Sigmoid colon (tissue), 7 donors: Measurements from ENCODE around the gene KIDINS220. TPM values are rescaled to one million over a fixed set of nuclear protein-coding genes. Genes with fewer than 3 reads are reported as not detected.

Experiments used
- DNase-seq: peaks from one replicate; pipeline ENCODE4 v3.0.0-alpha.2; 2019
- H3K27ac ChIP-seq, 4 donors: fragments of 200-600 bp; sonication (generic); one replicate each; pipeline ENCODE4 v1.5.1; 2016 to 2019; ENCODE audit warnings: mild to moderate bottlenecking in 1 of 4
- H3K27me3 ChIP-seq, 3 donors: fragments of 200-600 bp; sonication (generic); one replicate each; pipeline ENCODE4 v1.5.1; 2019; ENCODE audit warnings: mild to moderate bottlenecking in 1 of 3
- H3K36me3 ChIP-seq, 4 donors: fragments of 200-600 bp; sonication (generic); one replicate each; pipeline ENCODE4 v1.5.1; 2016 to 2019
- H3K4me1 ChIP-seq, 4 donors: fragments of 200-600 bp; sonication (generic); one replicate each; pipeline ENCODE4 v1.5.1; 2017 to 2019
- H3K4me3 ChIP-seq, 4 donors: fragments of 200-600 bp; sonication (generic); one replicate each; pipeline ENCODE4 v1.5.1; 2017 to 2019; ENCODE audit warnings: mild to moderate bottlenecking in 2 of 4, moderate library complexity in 1 of 4
- H3K9me3 ChIP-seq, 4 donors: fragments of 200-600 bp in 3 of 4; sonication (generic) in 3 of 4; one replicate each; pipeline versions ENCODE4 v1.5.1 to v1.6.1; 2013 to 2019
- EP300 ChIP-seq, 4 donors: sonication (generic); formaldehyde crosslinking; IDR thresholded peaks; one replicate each; pipeline ENCODE4 v1.6.1; 2017; ENCODE audit warnings: antibody characterized with exemption in 4 of 4
- POLR2A ChIP-seq, 2 donors: fragments of 450-650 bp; IDR thresholded peaks; one replicate each; pipeline ENCODE4 v1.6.1; 2016; ENCODE audit warnings: antibody characterized with exemption in 2 of 2, mild to moderate bottlenecking in 2 of 2, moderate library complexity in 2 of 2
- POLR2AphosphoS5 ChIP-seq, 4 donors: sonication (generic); formaldehyde crosslinking; IDR thresholded peaks; one replicate each; pipeline ENCODE4 v1.6.1; 2017; ENCODE audit warnings: antibody characterized with exemption in 4 of 4
- WGBS, 2 donors: extraction: QIAGEN DNeasy Blood & Tissue Kit; methylation state at CpG; one replicate each; pipeline ENCODE4 v1.1.7; 2013; 5-methylcytosine and 5-hydroxymethylcytosine counted together
- intact Hi-C: fragments of 100-400 bp; cut with DNase I; formaldehyde crosslinking; loops from one replicate; pipeline ENCODE4 v1.15.1; 2023
- polyA plus RNA-seq, 3 donors: library from polyadenylated mRNA; stranded (reverse); fragments of 200-250 nt; gene quantifications; one replicate each; pipeline ENCODE4 v1.2.3, GENCODE V29; 2013
- total RNA-seq, 4 donors: library from RNA; depleted of rRNA; stranded (reverse); fragments of >200 nt; gene quantifications; one replicate each; pipeline ENCODE4 v1.1.0, GENCODE V29; 2016
- TF ChIP-seq, protein P1 (sequence below), 4 experiments: fragments of 450-650 bp in 3 of 4; fragments of 200-600 bp in 1 of 4; IDR thresholded peaks; one replicate each; pipeline ENCODE4 v1.5.1; 2016 to 2019; ENCODE audit warnings: antibody characterized with exemption in 4 of 4, mild to moderate bottlenecking in 3 of 4, moderate library complexity in 2 of 4
- donor health status: healthy with polysubstance abuse.
- donor health status: Bipolar disorder and iron deficiency.
- donor health status: healthy.

KIDINS220 gene
- total and polyA plus RNA-seq, 7 donors, result 3.0 to 111 (median 85.7) TPM

DNA sequence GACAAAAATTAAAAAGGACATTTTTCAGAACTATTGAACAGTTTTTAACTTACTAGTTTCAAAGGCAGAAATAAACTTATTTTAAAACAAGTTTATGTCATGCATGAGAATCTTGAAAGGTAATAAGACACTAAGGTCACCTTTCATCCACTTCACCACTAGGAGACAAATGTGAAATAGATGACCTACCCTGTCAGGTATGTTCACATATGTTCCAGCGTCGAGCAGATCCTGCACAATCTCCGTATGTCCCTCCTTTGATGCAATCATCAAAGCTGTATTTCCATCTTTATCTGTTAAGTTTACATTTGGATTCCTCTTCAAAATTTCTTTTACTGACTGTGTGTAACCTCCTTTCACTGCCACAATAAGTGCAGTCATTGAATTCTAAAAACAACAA is 34.7 kb downstream of the KIDINS220 start:
- WGBS, 2 donors, result 94 to 95% methylated on average over 3 of the region's 3 CpGs
- H3K4me1 ChIP-seq, result peaks cover 0 to 29% (median 27%) of the 10 kb centered on the region in 4 donors
- peaks cover 3 to 73% (median 24%) of the 10 kb centered on the region in 4 donors for H3K36me3 ChIP-seq
- no peaks in the 10 kb centered on the region for H3K27me3 ChIP-seq
- H3K9me3 ChIP-seq, result no peaks in the 10 kb centered on the region
- DNase-seq, result no peak
- H3K27ac ChIP-seq, result no peak overlapping the region
- intact Hi-C loops, result no loop called here
- TF ChIP-seq, protein P1, sequence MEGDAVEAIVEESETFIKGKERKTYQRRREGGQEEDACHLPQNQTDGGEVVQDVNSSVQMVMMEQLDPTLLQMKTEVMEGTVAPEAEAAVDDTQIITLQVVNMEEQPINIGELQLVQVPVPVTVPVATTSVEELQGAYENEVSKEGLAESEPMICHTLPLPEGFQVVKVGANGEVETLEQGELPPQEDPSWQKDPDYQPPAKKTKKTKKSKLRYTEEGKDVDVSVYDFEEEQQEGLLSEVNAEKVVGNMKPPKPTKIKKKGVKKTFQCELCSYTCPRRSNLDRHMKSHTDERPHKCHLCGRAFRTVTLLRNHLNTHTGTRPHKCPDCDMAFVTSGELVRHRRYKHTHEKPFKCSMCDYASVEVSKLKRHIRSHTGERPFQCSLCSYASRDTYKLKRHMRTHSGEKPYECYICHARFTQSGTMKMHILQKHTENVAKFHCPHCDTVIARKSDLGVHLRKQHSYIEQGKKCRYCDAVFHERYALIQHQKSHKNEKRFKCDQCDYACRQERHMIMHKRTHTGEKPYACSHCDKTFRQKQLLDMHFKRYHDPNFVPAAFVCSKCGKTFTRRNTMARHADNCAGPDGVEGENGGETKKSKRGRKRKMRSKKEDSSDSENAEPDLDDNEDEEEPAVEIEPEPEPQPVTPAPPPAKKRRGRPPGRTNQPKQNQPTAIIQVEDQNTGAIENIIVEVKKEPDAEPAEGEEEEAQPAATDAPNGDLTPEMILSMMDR (IDR thresholded peaks at IDR 0.05), result no peak
- H3K4me3 ChIP-seq, result no peak overlapping the region

DNA sequence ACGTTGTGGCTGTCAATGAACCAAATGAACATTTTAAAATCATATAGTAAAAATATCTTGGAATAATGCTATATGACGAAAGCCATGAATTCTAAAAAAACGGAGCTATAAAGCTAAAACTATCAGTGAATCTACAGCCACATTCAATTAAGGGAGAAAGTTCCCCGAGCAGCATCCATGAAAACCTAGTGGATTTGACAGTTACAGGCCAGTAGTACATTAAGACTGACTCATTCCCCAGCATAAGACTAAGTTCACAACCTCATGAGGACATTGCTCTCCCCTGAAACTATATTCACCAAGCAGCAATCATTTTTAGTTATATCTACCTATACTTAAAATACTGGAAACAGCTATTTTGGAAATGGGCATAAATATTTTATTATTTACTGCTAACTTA is 36.6 kb downstream of the KIDINS220 start:
- peaks cover 7 to 73% (median 27%) of the 10 kb centered on the region in 4 donors for H3K36me3 ChIP-seq
- no peaks in the 10 kb centered on the region for H3K9me3 ChIP-seq
- TF ChIP-seq, protein P1 (IDR thresholded peaks at IDR 0.05), result no peak
- TF ChIP-seq EP300 (IDR thresholded peaks at IDR 0.05), result no peak
- no peak for TF ChIP-seq POLR2AphosphoS5 (IDR thresholded peaks at IDR 0.05)
- no peak for TF ChIP-seq POLR2A (IDR thresholded peaks at IDR 0.05)
- H3K4me3 ChIP-seq, result no peak overlapping the region
- 94 to 96% methylated on average over 4 of the region's 4 CpGs for WGBS, 2 donors
- no peak overlapping the region for H3K27ac ChIP-seq
- peaks cover 0 to 25% (median 23%) of the 10 kb centered on the region in 4 donors for H3K4me1 ChIP-seq
- DNase-seq, result no peak
- no peaks in the 10 kb centered on the region for H3K27me3 ChIP-seq
- intact Hi-C loops, result no loop called here

DNA sequence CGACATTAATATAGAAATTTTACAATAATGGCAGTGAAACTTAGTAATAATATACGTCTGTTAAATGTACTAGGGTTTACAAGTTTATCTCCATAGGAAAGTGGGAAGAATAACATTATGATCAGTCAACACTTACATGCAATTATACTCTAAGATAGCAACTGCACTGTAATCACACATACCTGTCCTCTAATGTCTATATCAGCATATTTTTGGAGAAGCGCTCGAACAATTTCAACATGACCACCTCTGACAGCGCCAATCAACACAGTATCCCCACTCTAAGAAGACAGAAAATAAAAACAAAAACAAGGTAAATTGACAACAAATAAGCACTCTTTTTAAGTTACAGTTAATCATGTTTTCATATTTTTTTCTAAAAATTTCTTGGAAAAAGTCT is 37.2 kb downstream of the KIDINS220 start:
- peaks cover 0 to 23% (median 17%) of the 10 kb centered on the region in 4 donors for H3K4me1 ChIP-seq
- TF ChIP-seq EP300 (IDR thresholded peaks at IDR 0.05) (no peak), POLR2A (IDR thresholded peaks at IDR 0.05) (no peak), POLR2AphosphoS5 (IDR thresholded peaks at IDR 0.05) (no peak)
- TF ChIP-seq, protein P1 (IDR thresholded peaks at IDR 0.05), result no peak
- 98% methylated on average over 5 of the region's 5 CpGs for WGBS, 2 donors
- H3K9me3 ChIP-seq, result no peaks in the 10 kb centered on the region
- no peak for DNase-seq
- no peak overlapping the region for H3K27ac ChIP-seq
- H3K4me3 ChIP-seq, result no peak overlapping the region
- H3K36me3 ChIP-seq, result peaks cover 5 to 73% (median 22%) of the 10 kb centered on the region in 4 donors
- no peaks in the 10 kb centered on the region for H3K27me3 ChIP-seq
- intact Hi-C loops, result no loop called here

DNA sequence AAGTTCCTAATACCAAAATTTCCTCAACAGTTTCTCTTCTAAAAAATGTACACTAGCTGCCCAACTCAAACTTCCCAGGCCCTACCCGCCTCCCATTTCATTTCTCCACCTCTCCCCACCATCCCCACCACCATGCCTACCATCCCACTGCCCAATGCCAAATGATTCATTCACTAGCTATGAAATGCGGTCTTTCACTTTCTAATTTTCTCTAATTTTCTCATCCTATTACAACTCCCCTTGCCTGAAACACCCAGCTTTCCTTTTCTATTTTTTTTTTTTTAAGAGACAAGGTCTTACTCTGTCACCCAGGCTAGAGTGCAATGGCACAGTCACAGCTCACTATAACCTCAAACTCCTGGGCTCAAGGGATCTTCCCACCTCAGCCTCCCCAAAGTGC is 38.4 kb downstream of the KIDINS220 start:
- no peak for DNase-seq
- Histone ChIP-seq H3K27ac (no peak overlapping the region), H3K27me3 (no peaks in the 10 kb centered on the region), H3K36me3 (peaks cover 6 to 76% (median 24%) of the 10 kb centered on the region in 4 donors), H3K4me1 (peaks cover 0 to 12% (median 5%) of the 10 kb centered on the region in 4 donors), H3K9me3 (no peaks in the 10 kb centered on the region), H3K4me3 (no peak overlapping the region)
- TF ChIP-seq EP300 (IDR thresholded peaks at IDR 0.05) (no peak), POLR2AphosphoS5 (IDR thresholded peaks at IDR 0.05) (no peak), POLR2A (IDR thresholded peaks at IDR 0.05) (no peak)
- TF ChIP-seq, protein P1 (IDR thresholded peaks at IDR 0.05), result no peak
- 96 to 98% methylated on average over 2 of the region's 2 CpGs for WGBS, 2 donors
- intact Hi-C loops, result no loop called here

DNA sequence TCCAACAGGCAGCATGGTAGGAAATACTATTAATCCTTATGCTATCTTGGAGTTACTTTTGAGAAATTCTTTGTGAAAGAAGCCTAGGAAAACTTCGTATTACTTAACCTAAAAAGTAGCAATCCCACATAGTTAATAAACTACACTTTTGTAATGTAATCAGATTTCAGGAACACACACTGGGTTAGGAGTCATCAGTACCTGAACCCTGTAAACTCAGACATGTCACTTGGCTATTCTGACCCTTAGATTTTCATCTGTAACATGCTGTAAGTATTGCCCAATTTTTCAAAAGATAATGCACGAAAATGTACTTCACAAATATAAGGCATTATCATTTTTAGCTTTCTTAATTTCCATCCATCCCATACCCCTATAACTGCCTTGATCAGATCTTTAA is 39.0 kb downstream of the KIDINS220 start:
- Histone ChIP-seq H3K36me3 (peaks cover 12 to 82% (median 28%) of the 10 kb centered on the region in 4 donors), H3K27me3 (no peaks in the 10 kb centered on the region), H3K4me1 (peaks cover 0 to 6% (median 0%) of the 10 kb centered on the region in 4 donors), H3K4me3 (no peak overlapping the region), H3K9me3 (no peaks in the 10 kb centered on the region), H3K27ac (no peak overlapping the region)
- intact Hi-C loops, result no loop called here
- TF ChIP-seq, protein P1 (IDR thresholded peaks at IDR 0.05), result no peak
- TF ChIP-seq POLR2AphosphoS5 (IDR thresholded peaks at IDR 0.05) (no peak), POLR2A (IDR thresholded peaks at IDR 0.05) (no peak), EP300 (IDR thresholded peaks at IDR 0.05) (no peak)
- DNase-seq, result no peak
- whole genome bisulfite sequencing, 2 donors, result 89% methylated on average over 2 of the region's 2 CpGs
